GM20000 (cell line): Measurements from ENCODE around the gene SLC2A13.
"Not testable (repeated sequence)": the region's sequence is repeated elsewhere in the genome, so short reads cannot be mapped to it uniquely, and the experiment has no call there.

ENCODE experiments used
- DNase-seq: peaks from one replicate; pipeline ENCODE4 v3.0.0; 2012; ENCODE audit warnings: low spot score
- CTCF ChIP-seq: IDR thresholded peaks from 2 replicates; pipeline ENCODE4 v1.5.1; 2012; ENCODE audit warnings: mild to moderate bottlenecking, control low read depth; ENCODE audit errors: extremely low read depth, missing control alignments

SLC2A13 gene

GRCh38 chr12:39930101-39930500, 175.8 kb downstream of the SLC2A13 start:
- TF ChIP-seq CTCF, result no peak
- DNase-seq, result no peak

GRCh38 chr12:39928181-39928899, 177.5 kb downstream of the SLC2A13 start:
- TF ChIP-seq CTCF, result no peak
- DNase-seq, result no peak

GRCh38 chr12:39923364-39923763, 182.5 kb downstream of the SLC2A13 start:
- no peak for DNase-seq
- TF ChIP-seq CTCF, result no peak

GRCh38 chr12:39922598-39922997, 183.3 kb downstream of the SLC2A13 start:
- DNase-seq, result not testable (repeated sequence)

GRCh38 chr12:39920647-39921046, 185.2 kb downstream of the SLC2A13 start:
- TF ChIP-seq CTCF, result no peak
- no peak for DNase-seq

- no peak for TF ChIP-seq CTCF
- no peak for DNase-seq
These were observed 185.7 kb downstream of the SLC2A13 start for GRCh38 chr12:39920222-39920621.

GRCh38 chr12:39919790-39920189, 186.1 kb downstream of the SLC2A13 start:
- no peak for TF ChIP-seq CTCF
- DNase-seq, result no peak

GRCh38 chr12:39915249-39915648, 190.6 kb downstream of the SLC2A13 start:
- no peak for TF ChIP-seq CTCF

More at GRCh38 chr12:39915249-39915648, 190.6 kb downstream of the SLC2A13 start:
- DNase-seq, result no peak
